Subcutaneous adipose tissue (tissue), 4 donors: ENCODE results near the gene FTO. TPM values are rescaled to one million over a fixed set of nuclear protein-coding genes. Genes with fewer than 3 reads are reported as not detected.

Experiments
- CTCF ChIP-seq: fragments of 450-650 bp; IDR thresholded peaks from one replicate; pipeline ENCODE4 v1.5.1; 2016; ENCODE audit warnings: low read depth, mild to moderate bottlenecking, control low read depth, antibody characterized with exemption, moderate library complexity
- total RNA-seq, 4 donors: library from RNA; depleted of rRNA; stranded (reverse); fragments of >200 nt; gene quantifications; one replicate each; pipeline ENCODE4 v1.1.0, GENCODE V29; 2016

Gene FTO
- total RNA-seq, 4 donors from 2014 or later: 74.3 to 102 (median 90.9) TPM

GRCh38 chr16:53753431-53753830, 49.5 kb downstream of the FTO start:
- TF ChIP-seq CTCF: no peak

GRCh38 chr16:53755026-53755910, 51.3 kb downstream of the FTO start:
- no peak for TF ChIP-seq CTCF

- no peak for TF ChIP-seq CTCF
These were observed 52.5 kb downstream of the FTO start for GRCh38 chr16:53756275-53756996.

GRCh38 chr16:53757971-53758609, 54.1 kb downstream of the FTO start:
- no peak for TF ChIP-seq CTCF

- no peak for TF ChIP-seq CTCF
These were observed 58.2 kb downstream of the FTO start for GRCh38 chr16:53761962-53762703.

- no peak for TF ChIP-seq CTCF
These were observed 62.5 kb downstream of the FTO start for GRCh38 chr16:53766304-53767016.
